ENCODE results near the gene GAS2L2.

The GAS2L2 gene

DNA sequence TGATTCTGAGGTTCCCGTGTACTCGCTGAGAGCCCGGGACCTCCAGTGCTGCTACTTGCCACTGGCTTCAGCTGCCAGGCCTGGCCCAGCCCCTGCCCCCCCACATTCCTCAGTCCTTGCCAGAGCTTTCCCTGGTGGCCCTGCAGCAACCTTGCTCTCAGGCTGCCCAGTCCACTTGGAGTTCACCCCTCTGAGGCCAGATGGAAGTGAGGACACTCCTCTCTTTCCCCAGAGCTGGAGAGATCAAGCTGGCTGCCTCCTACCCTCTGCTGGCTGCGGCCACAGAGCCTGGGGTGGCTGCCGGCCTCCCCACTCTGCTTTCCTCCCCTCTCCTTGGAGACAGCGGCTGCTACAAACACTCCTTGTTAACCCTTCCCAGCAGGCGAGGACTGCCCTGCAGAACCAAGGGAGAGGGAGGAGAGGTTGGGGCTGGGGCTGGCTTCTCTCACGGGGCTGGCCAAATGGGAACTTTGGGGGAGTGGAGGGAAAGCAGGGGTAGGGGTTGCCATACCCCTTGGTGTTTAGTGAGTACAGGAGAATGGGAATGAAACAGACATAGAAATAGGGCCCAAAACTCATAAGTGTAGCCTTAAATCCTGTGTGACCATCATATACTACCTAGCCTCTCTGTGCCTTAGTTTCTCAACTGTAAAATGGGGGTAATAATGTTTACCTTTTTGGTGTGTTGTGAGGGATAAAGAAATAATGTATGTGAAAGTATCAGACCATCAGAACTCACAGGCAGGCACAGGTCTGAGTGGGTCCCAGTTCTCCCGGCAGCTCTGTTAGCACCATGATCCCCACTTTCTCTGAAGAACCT lies at the start of gene GAS2L2:
Gene GAS2L2 (minus strand): TSS at position 295 of the 820 bp plus-strand sequence. CDS start 389 bp downstream, outside the sequence.
- Histone ChIP-seq H3K27ac (ENCODE audit: low read depth in 2 of 2, low read length in 2 of 2) (no peak within 1 kb of the TSS), H3K9me3 (ENCODE audit: control insufficient read depth in 2 of 2, low read length in 2 of 2) (no peaks in the 10 kb centered on the region), H3K27me3 (ENCODE audit: control insufficient read depth in 2 of 2, insufficient read depth in 2 of 2, low read length in 2 of 2) (peaks cover 16 to 23% of the 10 kb centered on the region in 2 donors), H3K4me3 (ENCODE audit: low read length in 2 of 2) (no peak within 1 kb of the TSS), H3K36me3 (ENCODE audit: control insufficient read depth in 2 of 2, insufficient read depth in 2 of 2, low read length in 2 of 2) (no peaks in the 10 kb centered on the region), H3K4me1 (ENCODE audit: control insufficient read depth in 2 of 2, insufficient read depth in 2 of 2, low read length in 2 of 2) (peaks cover 0 to 6% of the 10 kb centered on the region in 2 donors), H3K9ac (ENCODE audit: low read depth in 1 of 2, low read length in 2 of 2) (no peak within 1 kb of the TSS)

DNA sequence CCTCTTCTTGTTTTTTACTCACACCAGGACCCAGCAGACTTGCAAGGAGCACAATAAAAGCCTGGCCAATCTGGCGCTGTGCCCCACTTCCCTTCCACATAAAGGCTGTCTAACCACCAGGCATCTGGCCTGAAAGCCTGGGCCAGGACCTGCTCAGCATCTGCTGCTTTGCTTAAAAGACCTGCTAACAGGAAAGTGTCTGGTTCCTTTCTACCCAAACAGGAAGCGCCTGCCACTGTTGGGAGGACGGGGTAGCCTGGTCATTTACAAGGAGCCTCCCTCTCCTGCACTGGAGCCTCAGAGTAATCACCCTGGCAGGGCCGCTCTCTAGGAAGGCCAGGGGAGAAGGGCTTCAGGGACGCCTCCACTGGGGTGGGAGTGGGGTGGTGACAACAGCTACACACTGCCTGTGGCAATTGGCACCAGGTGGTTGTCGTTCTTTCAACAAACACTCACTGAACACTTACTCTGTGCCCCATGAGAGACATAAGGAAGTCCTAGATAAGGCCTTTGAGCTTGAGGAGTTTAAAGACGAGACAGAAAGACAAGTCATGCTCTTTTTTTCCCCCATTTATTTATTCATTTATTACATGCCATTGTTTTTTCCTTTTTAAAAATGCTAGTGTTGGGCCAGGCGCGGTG lies 48.7 kb upstream of the GAS2L2 start:
- peak overlapping the region; percentile 73 to 74 for H3K27ac ChIP-seq (ENCODE audit: low read depth in 2 of 2, low read length in 2 of 2)
- no peaks in the 10 kb centered on the region for H3K9me3 ChIP-seq (ENCODE audit: control insufficient read depth in 2 of 2, low read length in 2 of 2)
- H3K4me3 ChIP-seq (ENCODE audit: low read length in 2 of 2), result no peak overlapping the region
- peak overlapping the region in 1 of 2 donors; percentile 47 for H3K9ac ChIP-seq (ENCODE audit: low read depth in 1 of 2, low read length in 2 of 2)
- peaks cover 11 to 26% of the 10 kb centered on the region in 2 donors for H3K4me1 ChIP-seq (ENCODE audit: control insufficient read depth in 2 of 2, insufficient read depth in 2 of 2, low read length in 2 of 2)
- H3K36me3 ChIP-seq (ENCODE audit: control insufficient read depth in 2 of 2, insufficient read depth in 2 of 2, low read length in 2 of 2), result no peaks in the 10 kb centered on the region
- H3K27me3 ChIP-seq (ENCODE audit: control insufficient read depth in 2 of 2, insufficient read depth in 2 of 2, low read length in 2 of 2), result no peaks in the 10 kb centered on the region

DNA sequence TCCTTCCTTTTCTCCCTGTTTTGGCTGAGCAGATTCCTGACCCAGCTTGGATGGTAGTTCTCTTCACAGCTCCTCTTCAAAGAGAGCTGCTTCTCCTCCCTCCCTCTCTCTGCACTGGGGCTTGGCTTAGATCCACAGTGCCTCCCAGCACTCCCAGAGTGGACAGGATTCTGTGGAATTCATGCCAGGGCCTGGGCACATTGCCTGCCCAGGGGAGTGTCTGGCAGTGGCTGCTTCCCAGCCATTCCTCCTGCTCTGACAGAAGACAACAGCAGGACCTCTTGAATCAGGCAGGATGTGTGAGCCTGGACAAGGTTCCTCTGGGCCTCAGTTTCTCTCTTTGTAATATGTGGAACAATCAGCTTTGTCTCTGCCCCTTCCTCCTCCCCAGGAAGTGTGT lies 46.9 kb upstream of the GAS2L2 start:
- Histone ChIP-seq H3K27ac (ENCODE audit: low read depth in 2 of 2, low read length in 2 of 2) (peak overlapping the region; percentile 41 to 45), H3K36me3 (ENCODE audit: control insufficient read depth in 2 of 2, insufficient read depth in 2 of 2, low read length in 2 of 2) (no peaks in the 10 kb centered on the region), H3K9ac (ENCODE audit: low read depth in 1 of 2, low read length in 2 of 2) (no peak overlapping the region), H3K9me3 (ENCODE audit: control insufficient read depth in 2 of 2, low read length in 2 of 2) (no peaks in the 10 kb centered on the region), H3K27me3 (ENCODE audit: control insufficient read depth in 2 of 2, insufficient read depth in 2 of 2, low read length in 2 of 2) (peaks cover 0 to 3% of the 10 kb centered on the region in 2 donors), H3K4me1 (ENCODE audit: control insufficient read depth in 2 of 2, insufficient read depth in 2 of 2, low read length in 2 of 2) (peaks cover 18 to 38% of the 10 kb centered on the region in 2 donors), H3K4me3 (ENCODE audit: low read length in 2 of 2) (no peak overlapping the region)

DNA sequence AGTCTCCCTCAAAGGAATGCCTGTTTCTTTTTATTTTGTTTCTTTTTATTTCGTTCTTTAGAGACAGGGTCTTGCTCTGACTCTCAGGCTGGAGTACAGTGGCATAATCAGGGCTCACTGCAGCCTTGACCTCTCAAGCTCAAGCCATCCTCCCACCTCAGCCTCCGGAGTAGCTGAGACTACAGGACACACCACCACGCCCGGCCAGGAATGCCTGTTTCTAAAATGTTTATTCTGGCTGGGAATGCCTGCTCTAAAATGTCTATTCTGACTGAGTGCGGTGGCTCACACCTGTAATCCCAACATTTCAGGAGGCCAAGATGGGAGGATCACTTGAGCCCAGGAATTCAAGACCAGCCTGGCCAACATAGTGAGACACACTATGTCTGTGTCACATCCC lies 44.9 kb upstream of the GAS2L2 start:
- Histone ChIP-seq H3K9me3 (ENCODE audit: control insufficient read depth in 2 of 2, low read length in 2 of 2) (no peaks in the 10 kb centered on the region), H3K27ac (ENCODE audit: low read depth in 2 of 2, low read length in 2 of 2) (no peak overlapping the region), H3K4me3 (ENCODE audit: low read length in 2 of 2) (no peak overlapping the region), H3K27me3 (ENCODE audit: control insufficient read depth in 2 of 2, insufficient read depth in 2 of 2, low read length in 2 of 2) (peaks cover 0 to 7% of the 10 kb centered on the region in 2 donors), H3K4me1 (ENCODE audit: control insufficient read depth in 2 of 2, insufficient read depth in 2 of 2, low read length in 2 of 2) (peaks cover 24 to 49% of the 10 kb centered on the region in 2 donors), H3K9ac (ENCODE audit: low read depth in 1 of 2, low read length in 2 of 2) (no peak overlapping the region), H3K36me3 (ENCODE audit: control insufficient read depth in 2 of 2, insufficient read depth in 2 of 2, low read length in 2 of 2) (no peaks in the 10 kb centered on the region)

DNA sequence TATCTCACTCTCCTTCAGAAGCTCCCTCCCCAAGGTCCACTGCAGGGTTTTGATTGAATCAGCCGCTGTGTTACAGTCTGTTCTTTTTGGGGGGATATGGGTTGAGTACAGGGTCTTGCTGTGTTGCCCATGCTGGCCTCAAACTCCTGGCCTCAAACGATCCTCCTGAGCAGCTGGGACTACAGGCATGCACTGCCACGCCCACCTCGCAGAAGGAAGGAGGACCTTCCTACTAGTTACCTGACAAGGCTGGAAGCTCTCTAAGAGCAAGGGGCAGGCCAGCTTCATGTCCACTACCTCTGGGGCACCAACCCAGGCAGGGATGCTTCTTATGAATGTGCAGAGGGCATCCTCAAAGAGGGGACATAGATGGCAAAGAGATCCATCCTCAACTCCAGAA lies 44.3 kb upstream of the GAS2L2 start:
- Histone ChIP-seq H3K27ac (ENCODE audit: low read depth in 2 of 2, low read length in 2 of 2) (no peak overlapping the region), H3K27me3 (ENCODE audit: control insufficient read depth in 2 of 2, insufficient read depth in 2 of 2, low read length in 2 of 2) (peaks cover 0 to 7% of the 10 kb centered on the region in 2 donors), H3K4me1 (ENCODE audit: control insufficient read depth in 2 of 2, insufficient read depth in 2 of 2, low read length in 2 of 2) (peaks cover 24 to 54% of the 10 kb centered on the region in 2 donors), H3K9ac (ENCODE audit: low read depth in 1 of 2, low read length in 2 of 2) (no peak overlapping the region), H3K4me3 (ENCODE audit: low read length in 2 of 2) (no peak overlapping the region), H3K9me3 (ENCODE audit: control insufficient read depth in 2 of 2, low read length in 2 of 2) (no peaks in the 10 kb centered on the region), H3K36me3 (ENCODE audit: control insufficient read depth in 2 of 2, insufficient read depth in 2 of 2, low read length in 2 of 2) (no peaks in the 10 kb centered on the region)

DNA sequence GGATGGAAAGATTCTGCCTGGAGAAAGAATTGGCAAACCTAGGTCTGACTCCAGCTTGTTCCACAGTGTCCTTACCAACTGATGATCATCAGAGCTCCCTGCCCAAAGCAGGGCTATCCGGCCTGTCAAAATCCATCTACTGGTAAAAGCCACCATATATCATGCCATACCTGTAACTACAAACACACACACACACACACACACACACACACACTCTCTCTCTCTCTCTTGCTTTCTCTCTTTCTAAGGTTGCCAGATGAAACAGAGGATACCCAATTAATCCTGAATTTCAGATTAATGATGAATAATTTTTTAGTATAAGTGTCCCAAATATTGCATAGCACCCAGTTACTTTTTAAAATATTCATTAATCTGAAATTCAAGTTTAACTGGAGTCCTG lies 43.9 kb upstream of the GAS2L2 start:
- Histone ChIP-seq H3K4me3 (ENCODE audit: low read length in 2 of 2) (no peak overlapping the region), H3K9ac (ENCODE audit: low read depth in 1 of 2, low read length in 2 of 2) (no peak overlapping the region), H3K9me3 (ENCODE audit: control insufficient read depth in 2 of 2, low read length in 2 of 2) (no peaks in the 10 kb centered on the region), H3K27me3 (ENCODE audit: control insufficient read depth in 2 of 2, insufficient read depth in 2 of 2, low read length in 2 of 2) (peaks cover 0 to 7% of the 10 kb centered on the region in 2 donors), H3K27ac (ENCODE audit: low read depth in 2 of 2, low read length in 2 of 2) (no peak overlapping the region), H3K36me3 (ENCODE audit: control insufficient read depth in 2 of 2, insufficient read depth in 2 of 2, low read length in 2 of 2) (no peaks in the 10 kb centered on the region), H3K4me1 (ENCODE audit: control insufficient read depth in 2 of 2, insufficient read depth in 2 of 2, low read length in 2 of 2) (peaks cover 23 to 56% of the 10 kb centered on the region in 2 donors)

DNA sequence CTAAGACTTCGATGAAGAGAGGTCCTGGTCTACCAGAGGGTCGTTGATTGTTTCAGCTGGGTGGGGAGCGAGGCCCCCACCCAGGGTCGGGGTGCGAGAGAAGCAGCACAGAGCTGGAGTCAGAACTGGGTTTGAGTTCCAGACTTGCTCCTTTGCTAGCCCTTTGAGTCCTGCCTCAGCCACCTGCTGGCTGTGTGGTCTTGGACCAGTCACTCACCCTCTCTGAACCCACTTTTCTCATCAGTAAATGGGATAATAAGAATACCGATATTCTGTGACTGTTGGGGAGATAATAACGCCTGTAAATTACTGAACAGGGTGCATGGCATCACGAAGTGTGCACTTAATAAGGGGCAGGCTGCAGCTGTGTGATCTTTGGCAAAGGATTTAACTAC lies 42.8 kb upstream of the GAS2L2 start:
- Histone ChIP-seq H3K9me3 (ENCODE audit: control insufficient read depth in 2 of 2, low read length in 2 of 2) (no peaks in the 10 kb centered on the region), H3K9ac (ENCODE audit: low read depth in 1 of 2, low read length in 2 of 2) (peak overlapping the region in 1 of 2 donors; percentile 65), H3K27ac (ENCODE audit: low read depth in 2 of 2, low read length in 2 of 2) (peak overlapping the region; percentile 82 to 90), H3K4me1 (ENCODE audit: control insufficient read depth in 2 of 2, insufficient read depth in 2 of 2, low read length in 2 of 2) (peaks cover 15 to 55% of the 10 kb centered on the region in 2 donors), H3K36me3 (ENCODE audit: control insufficient read depth in 2 of 2, insufficient read depth in 2 of 2, low read length in 2 of 2) (no peaks in the 10 kb centered on the region), H3K4me3 (ENCODE audit: low read length in 2 of 2) (peak overlapping the region; percentile 79 to 83), H3K27me3 (ENCODE audit: control insufficient read depth in 2 of 2, insufficient read depth in 2 of 2, low read length in 2 of 2) (peaks cover 0 to 7% of the 10 kb centered on the region in 2 donors)

DNA sequence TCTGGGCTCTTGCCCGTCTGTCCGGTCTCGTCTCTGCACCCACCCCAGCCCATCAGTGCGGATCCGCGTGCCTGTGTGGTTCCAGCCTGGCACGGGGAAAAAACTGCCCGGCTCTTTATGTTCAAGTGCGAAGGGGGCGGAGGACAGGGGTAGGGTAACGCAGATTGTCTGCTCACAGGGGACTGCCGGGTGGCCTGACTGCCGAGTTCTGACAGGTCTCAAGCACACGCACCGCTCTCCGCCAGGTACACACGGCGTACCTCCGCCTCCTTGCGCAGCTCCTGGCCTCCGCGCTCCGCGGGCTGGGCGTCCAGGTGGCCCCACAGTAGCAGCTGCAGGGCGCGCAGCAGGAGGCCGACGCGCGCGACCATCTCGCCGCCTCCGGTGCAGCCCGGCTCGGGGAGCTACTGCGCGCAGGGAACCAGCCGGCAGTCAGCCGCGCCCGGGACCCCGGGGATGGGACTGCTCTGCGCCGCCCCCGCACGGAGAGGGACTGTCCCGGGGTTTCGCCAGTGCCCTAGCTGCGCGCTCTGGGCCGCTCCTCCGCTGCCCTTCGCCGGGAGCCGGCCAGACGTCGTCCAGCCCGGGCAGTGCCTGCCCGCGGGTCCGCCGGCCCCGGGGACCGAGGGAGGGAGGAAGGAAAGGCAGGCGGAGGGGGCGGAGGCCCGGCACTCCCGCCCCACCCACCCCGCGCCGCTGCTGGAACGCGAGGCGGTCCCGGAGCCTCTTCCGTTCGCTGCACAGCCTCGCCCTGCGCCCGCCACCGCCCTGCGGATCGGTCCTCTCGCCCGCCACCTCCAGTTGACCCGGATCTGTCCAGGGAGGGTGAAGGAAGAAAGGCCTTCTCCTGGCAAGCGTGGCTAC lies 42.2 kb upstream of the GAS2L2 start, which contains the start of gene MMP28:
Gene MMP28 (minus strand): TSS at position 635 of the 864 bp plus-strand sequence. CDS start 264 bp downstream, at position 371.
- Histone ChIP-seq H3K27ac (ENCODE audit: low read depth in 2 of 2, low read length in 2 of 2) (peak within 1 kb of the TSS; percentile 84 to 90), H3K36me3 (ENCODE audit: control insufficient read depth in 2 of 2, insufficient read depth in 2 of 2, low read length in 2 of 2) (no peaks in the 10 kb centered on the region), H3K27me3 (ENCODE audit: control insufficient read depth in 2 of 2, insufficient read depth in 2 of 2, low read length in 2 of 2) (peaks cover 0 to 7% of the 10 kb centered on the region in 2 donors), H3K4me1 (ENCODE audit: control insufficient read depth in 2 of 2, insufficient read depth in 2 of 2, low read length in 2 of 2) (peaks cover 15 to 48% of the 10 kb centered on the region in 2 donors), H3K9ac (ENCODE audit: low read depth in 1 of 2, low read length in 2 of 2) (peak within 1 kb of the TSS; percentile 85 to 94), H3K4me3 (ENCODE audit: low read length in 2 of 2) (peak within 1 kb of the TSS; percentile 79 to 83), H3K9me3 (ENCODE audit: control insufficient read depth in 2 of 2, low read length in 2 of 2) (no peaks in the 10 kb centered on the region)

DNA sequence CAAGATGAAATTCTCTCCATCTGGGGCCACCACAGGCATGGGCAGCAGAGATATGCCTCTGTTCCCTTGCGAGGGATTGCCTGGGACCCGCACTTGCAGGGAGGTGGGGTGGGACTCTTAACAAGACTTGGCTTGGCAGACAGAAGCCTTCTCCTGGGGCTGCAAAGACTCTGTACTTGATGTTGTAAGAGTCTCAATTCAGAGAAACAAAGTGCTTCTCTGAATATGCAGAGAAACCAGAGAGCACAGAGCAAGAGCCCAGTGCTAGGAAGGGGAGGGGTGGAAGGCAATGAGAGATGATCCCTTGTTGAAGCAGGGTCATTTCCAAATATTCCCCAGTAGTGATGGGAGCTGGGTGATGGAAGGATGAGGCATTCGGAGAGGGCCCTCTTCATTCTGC lies 40.2 kb upstream of the GAS2L2 start:
- H3K4me1 ChIP-seq (ENCODE audit: control insufficient read depth in 2 of 2, insufficient read depth in 2 of 2, low read length in 2 of 2), result peaks cover 20 to 55% of the 10 kb centered on the region in 2 donors
- no peaks in the 10 kb centered on the region for H3K9me3 ChIP-seq (ENCODE audit: control insufficient read depth in 2 of 2, low read length in 2 of 2)
- H3K27ac ChIP-seq (ENCODE audit: low read depth in 2 of 2, low read length in 2 of 2), result no peak overlapping the region
- H3K27me3 ChIP-seq (ENCODE audit: control insufficient read depth in 2 of 2, insufficient read depth in 2 of 2, low read length in 2 of 2), result peaks cover 0 to 7% of the 10 kb centered on the region in 2 donors
- H3K4me3 ChIP-seq (ENCODE audit: low read length in 2 of 2), result peak overlapping the region; percentile 30 to 46
- peak overlapping the region in 1 of 2 donors; percentile 36 for H3K9ac ChIP-seq (ENCODE audit: low read depth in 1 of 2, low read length in 2 of 2)
- no peaks in the 10 kb centered on the region for H3K36me3 ChIP-seq (ENCODE audit: control insufficient read depth in 2 of 2, insufficient read depth in 2 of 2, low read length in 2 of 2)
